Measurements from ENCODE around the gene R3HDM2. TPM values are rescaled to one million over a fixed set of nuclear protein-coding genes. Genes with fewer than 3 reads are reported as not detected.

R3HDM2 gene
- total RNA-seq, 1 experiment from 2014 or later: 64.0 TPM

GRCh38 chr12:57380300-57380699 is 50.5 kb downstream of the R3HDM2 start:
- no peak overlapping the region for H3K4me3 ChIP-seq (ENCODE audit: low read depth, low read length, poor library complexity, severe bottlenecking)
- TF ChIP-seq EZH2 (IDR thresholded peaks at IDR 0.05; ENCODE audit: borderline replicate concordance, low read depth, low read length, poor library complexity, severe bottlenecking): no peak
- TF ChIP-seq, protein P1, sequence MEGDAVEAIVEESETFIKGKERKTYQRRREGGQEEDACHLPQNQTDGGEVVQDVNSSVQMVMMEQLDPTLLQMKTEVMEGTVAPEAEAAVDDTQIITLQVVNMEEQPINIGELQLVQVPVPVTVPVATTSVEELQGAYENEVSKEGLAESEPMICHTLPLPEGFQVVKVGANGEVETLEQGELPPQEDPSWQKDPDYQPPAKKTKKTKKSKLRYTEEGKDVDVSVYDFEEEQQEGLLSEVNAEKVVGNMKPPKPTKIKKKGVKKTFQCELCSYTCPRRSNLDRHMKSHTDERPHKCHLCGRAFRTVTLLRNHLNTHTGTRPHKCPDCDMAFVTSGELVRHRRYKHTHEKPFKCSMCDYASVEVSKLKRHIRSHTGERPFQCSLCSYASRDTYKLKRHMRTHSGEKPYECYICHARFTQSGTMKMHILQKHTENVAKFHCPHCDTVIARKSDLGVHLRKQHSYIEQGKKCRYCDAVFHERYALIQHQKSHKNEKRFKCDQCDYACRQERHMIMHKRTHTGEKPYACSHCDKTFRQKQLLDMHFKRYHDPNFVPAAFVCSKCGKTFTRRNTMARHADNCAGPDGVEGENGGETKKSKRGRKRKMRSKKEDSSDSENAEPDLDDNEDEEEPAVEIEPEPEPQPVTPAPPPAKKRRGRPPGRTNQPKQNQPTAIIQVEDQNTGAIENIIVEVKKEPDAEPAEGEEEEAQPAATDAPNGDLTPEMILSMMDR (conservative IDR thresholded peaks at IDR 0.05; ENCODE audit: low read depth, low read length): no peak
- BruUV-seq (replicated peaks): no TSS peak
- no peaks in the 10 kb centered on the region for H3K27me3 ChIP-seq (replicated peaks; ENCODE audit: insufficient read depth, low read depth, low read length, poor library complexity)
- intact Hi-C loops (cut with micrococcal nuclease; ENCODE audit: unreplicated experiment): no loop called here
- no peaks in the 10 kb centered on the region for H3K36me3 ChIP-seq (ENCODE audit: insufficient read depth, low read length, poor library complexity, severe bottlenecking)
- H3K4me1 ChIP-seq (ENCODE audit: insufficient read depth, low read length, poor library complexity, severe bottlenecking): no peaks in the 10 kb centered on the region
- POLR2A ChIA-PET (ENCODE audit: low non-redundant PET): no interaction called here
- no peak for DNase-seq (ENCODE audit: low spot score)
- no peaks in the 10 kb centered on the region for H3K9me3 ChIP-seq (ENCODE audit: low read depth, low read length, poor library complexity, severe bottlenecking)
- no peak overlapping the region for H3K27ac ChIP-seq (ENCODE audit: low read depth, low read length, poor library complexity, severe bottlenecking)
- CTCF ChIA-PET: no interaction called here

DNA sequence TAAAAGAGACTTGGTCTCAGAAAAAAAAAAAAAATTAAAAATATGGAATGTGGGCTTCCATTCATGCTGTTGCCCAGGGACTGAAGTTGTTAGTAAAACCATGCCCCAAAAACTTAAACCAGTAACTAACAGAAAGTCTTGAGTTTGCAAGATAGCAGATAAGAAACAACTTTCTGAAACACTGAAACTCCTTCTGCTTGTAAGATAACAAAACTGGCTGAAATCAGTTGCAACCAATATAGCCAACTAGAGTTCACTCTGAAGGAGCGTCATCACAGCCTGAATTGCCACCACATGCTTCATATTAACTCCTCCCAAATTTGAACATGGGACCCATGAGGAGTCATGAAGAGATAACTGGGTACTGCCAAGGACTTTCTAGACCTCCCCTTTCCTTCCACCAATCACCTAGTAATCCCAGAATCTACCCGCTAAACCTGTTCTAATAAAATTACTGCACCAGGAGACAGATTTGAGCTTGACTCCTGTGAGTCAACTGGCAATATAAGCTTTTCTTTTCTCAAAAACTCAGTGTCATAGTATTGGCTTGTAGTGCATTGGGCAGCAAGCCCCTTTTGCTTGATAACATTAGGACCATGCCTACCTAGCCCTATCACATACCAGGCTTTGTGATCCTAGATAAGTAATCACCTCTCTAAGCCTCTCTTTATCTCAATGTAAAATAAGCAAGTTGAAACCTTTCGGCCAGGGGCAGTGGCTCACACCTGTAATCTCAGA is 53.6 kb downstream of the R3HDM2 start:
- no peak for TF ChIP-seq EZH2 (IDR thresholded peaks at IDR 0.05; ENCODE audit: borderline replicate concordance, low read depth, low read length, poor library complexity, severe bottlenecking)
- TF ChIP-seq, protein P1 (conservative IDR thresholded peaks at IDR 0.05; ENCODE audit: low read depth, low read length): no peak
- H3K36me3 ChIP-seq (ENCODE audit: insufficient read depth, low read length, poor library complexity, severe bottlenecking): no peaks in the 10 kb centered on the region
- H3K4me3 ChIP-seq (ENCODE audit: low read depth, low read length, poor library complexity, severe bottlenecking): no peak overlapping the region
- H3K9me3 ChIP-seq (ENCODE audit: low read depth, low read length, poor library complexity, severe bottlenecking): no peaks in the 10 kb centered on the region
- BruUV-seq (replicated peaks): no TSS peak
- no peaks in the 10 kb centered on the region for H3K27me3 ChIP-seq (replicated peaks; ENCODE audit: insufficient read depth, low read depth, low read length, poor library complexity)
- POLR2A ChIA-PET (ENCODE audit: low non-redundant PET): no interaction called here
- H3K4me1 ChIP-seq (ENCODE audit: insufficient read depth, low read length, poor library complexity, severe bottlenecking): no peaks in the 10 kb centered on the region
- intact Hi-C loops (cut with micrococcal nuclease; ENCODE audit: unreplicated experiment): no loop called here
- H3K27ac ChIP-seq (ENCODE audit: low read depth, low read length, poor library complexity, severe bottlenecking): no peak overlapping the region
- DNase-seq (ENCODE audit: low spot score): no peak
- CTCF ChIA-PET: no interaction called here

DNA sequence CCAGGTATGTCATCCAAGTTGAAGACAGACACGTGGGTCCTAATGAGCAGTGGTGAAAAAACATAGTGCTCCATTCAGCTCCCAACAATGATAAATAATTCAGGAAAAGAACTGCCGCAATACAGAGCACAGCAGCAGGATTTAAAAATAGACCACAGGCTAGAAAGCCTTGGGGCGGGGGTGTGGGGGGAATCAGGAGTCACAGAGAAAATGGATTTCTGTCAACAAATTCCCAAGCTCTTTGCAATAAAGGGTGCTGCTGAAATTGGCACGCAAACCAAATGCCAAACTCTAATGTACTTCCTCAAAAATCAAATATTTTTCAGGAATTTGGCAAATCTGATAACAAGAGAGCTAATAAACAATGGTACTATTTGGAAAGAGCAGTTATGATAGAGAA is 58.6 kb downstream of the R3HDM2 start:
- Histone ChIP-seq H3K36me3 (ENCODE audit: insufficient read depth, low read length, poor library complexity, severe bottlenecking) (no peaks in the 10 kb centered on the region), H3K4me3 (ENCODE audit: low read depth, low read length, poor library complexity, severe bottlenecking) (no peak overlapping the region), H3K27ac (ENCODE audit: low read depth, low read length, poor library complexity, severe bottlenecking) (no peak overlapping the region), H3K27me3 (replicated peaks; ENCODE audit: insufficient read depth, low read depth, low read length, poor library complexity) (no peaks in the 10 kb centered on the region), H3K9me3 (ENCODE audit: low read depth, low read length, poor library complexity, severe bottlenecking) (peaks cover 3% of the 10 kb centered on the region), H3K4me1 (ENCODE audit: insufficient read depth, low read length, poor library complexity, severe bottlenecking) (no peaks in the 10 kb centered on the region)
- TF ChIP-seq EZH2 (IDR thresholded peaks at IDR 0.05; ENCODE audit: borderline replicate concordance, low read depth, low read length, poor library complexity, severe bottlenecking): no peak
- TF ChIP-seq, protein P1 (conservative IDR thresholded peaks at IDR 0.05; ENCODE audit: low read depth, low read length): no peak
- CTCF ChIA-PET: no interaction called here
- no TSS peak for BruUV-seq (replicated peaks)
- POLR2A ChIA-PET (ENCODE audit: low non-redundant PET): no interaction called here
- DNase-seq (ENCODE audit: low spot score): no peak
- intact Hi-C loops (cut with micrococcal nuclease; ENCODE audit: unreplicated experiment): no loop called here

All from A673 (cell line).